ENCODE results near the gene DHTKD1. TPM values are rescaled to one million over a fixed set of nuclear protein-coding genes. Genes with fewer than 3 reads are reported as not detected.

Gene DHTKD1, protein sequence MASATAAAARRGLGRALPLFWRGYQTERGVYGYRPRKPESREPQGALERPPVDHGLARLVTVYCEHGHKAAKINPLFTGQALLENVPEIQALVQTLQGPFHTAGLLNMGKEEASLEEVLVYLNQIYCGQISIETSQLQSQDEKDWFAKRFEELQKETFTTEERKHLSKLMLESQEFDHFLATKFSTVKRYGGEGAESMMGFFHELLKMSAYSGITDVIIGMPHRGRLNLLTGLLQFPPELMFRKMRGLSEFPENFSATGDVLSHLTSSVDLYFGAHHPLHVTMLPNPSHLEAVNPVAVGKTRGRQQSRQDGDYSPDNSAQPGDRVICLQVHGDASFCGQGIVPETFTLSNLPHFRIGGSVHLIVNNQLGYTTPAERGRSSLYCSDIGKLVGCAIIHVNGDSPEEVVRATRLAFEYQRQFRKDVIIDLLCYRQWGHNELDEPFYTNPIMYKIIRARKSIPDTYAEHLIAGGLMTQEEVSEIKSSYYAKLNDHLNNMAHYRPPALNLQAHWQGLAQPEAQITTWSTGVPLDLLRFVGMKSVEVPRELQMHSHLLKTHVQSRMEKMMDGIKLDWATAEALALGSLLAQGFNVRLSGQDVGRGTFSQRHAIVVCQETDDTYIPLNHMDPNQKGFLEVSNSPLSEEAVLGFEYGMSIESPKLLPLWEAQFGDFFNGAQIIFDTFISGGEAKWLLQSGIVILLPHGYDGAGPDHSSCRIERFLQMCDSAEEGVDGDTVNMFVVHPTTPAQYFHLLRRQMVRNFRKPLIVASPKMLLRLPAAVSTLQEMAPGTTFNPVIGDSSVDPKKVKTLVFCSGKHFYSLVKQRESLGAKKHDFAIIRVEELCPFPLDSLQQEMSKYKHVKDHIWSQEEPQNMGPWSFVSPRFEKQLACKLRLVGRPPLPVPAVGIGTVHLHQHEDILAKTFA
- total RNA-seq (2021; fragmentation: NEBNext Ultra II Directional; extraction: Animal tissue kit (Norgen Biotek cat#: 25700)): 10 to 100 TPM; 10.2 to 15.1 (median 12.7) TPM
- long read RNA-seq, full-length matches to known transcripts: 1 of 4 reads
- long read RNA-seq, partial matches to known transcripts: 0 of 4 reads
- long read RNA-seq, other reads (novel, unspliced or antisense): 3 of 4 reads

DNA sequence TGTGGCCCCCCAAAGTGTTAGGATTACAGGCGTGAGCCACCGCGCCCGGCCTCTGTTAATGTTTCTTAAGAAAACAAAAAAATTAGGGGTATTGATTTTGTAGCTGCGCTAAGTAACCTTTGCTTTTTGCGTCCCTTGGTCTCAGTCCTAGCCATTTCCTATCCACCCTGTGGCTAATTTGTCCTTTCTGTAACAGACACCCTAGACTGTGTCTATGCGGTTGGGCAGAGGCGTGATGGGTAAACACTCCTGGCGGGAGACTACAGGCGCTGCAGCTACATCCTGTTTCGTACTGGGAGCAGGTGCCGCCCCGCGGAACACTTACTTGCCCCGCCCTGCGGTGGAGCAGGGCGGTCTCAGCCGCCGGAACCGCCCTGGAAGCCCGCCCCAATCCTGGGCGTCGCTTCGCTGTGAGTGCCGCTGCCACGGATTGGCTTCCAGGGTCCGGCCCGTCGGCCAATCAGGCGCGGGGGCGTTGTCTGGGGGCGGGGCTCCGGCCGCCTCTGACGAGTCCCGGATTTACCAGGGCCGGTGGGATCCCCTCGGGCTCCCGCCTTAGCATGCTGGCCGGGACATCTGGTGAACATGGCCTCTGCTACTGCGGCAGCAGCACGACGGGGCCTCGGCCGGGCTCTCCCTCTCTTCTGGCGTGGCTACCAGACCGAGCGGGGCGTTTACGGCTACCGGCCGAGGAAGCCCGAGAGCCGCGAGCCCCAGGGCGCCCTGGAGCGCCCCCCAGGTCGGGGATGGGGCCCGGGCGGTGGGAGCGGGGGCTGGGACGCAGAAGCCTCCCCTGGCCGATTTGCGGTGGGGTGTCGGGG, at the start of gene DHTKD1:
Gene DHTKD1 (plus strand): TSS at position 506 of the 821 bp plus-strand sequence. CDS start 80 bp downstream, at position 586.
- peaks cover 28% of the 10 kb centered on the region for H3K4me1 Mint-ChIP-seq (ENCODE audit: low read depth)
- H3K27me3 Mint-ChIP-seq (ENCODE audit: insufficient read depth): peaks cover 1% of the 10 kb centered on the region; the same call in 1 of the 2 replicates
- H3K36me3 Mint-ChIP-seq (ENCODE audit: low read depth): no peaks in the 10 kb centered on the region
- peak within 1 kb of the TSS; percentile 88 for H3K27ac Mint-ChIP-seq
- TF ChIP-seq, protein P1, sequence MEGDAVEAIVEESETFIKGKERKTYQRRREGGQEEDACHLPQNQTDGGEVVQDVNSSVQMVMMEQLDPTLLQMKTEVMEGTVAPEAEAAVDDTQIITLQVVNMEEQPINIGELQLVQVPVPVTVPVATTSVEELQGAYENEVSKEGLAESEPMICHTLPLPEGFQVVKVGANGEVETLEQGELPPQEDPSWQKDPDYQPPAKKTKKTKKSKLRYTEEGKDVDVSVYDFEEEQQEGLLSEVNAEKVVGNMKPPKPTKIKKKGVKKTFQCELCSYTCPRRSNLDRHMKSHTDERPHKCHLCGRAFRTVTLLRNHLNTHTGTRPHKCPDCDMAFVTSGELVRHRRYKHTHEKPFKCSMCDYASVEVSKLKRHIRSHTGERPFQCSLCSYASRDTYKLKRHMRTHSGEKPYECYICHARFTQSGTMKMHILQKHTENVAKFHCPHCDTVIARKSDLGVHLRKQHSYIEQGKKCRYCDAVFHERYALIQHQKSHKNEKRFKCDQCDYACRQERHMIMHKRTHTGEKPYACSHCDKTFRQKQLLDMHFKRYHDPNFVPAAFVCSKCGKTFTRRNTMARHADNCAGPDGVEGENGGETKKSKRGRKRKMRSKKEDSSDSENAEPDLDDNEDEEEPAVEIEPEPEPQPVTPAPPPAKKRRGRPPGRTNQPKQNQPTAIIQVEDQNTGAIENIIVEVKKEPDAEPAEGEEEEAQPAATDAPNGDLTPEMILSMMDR (IDR thresholded peaks at IDR 0.05): peak; percentile 48; the same call in 1 of the 2 replicates
- peak; percentile 96 for DNase-seq
- H3K9me3 Mint-ChIP-seq: no peaks in the 10 kb centered on the region
- peak within 1 kb of the TSS; percentile 88 for H3K4me3 Mint-ChIP-seq

DNA sequence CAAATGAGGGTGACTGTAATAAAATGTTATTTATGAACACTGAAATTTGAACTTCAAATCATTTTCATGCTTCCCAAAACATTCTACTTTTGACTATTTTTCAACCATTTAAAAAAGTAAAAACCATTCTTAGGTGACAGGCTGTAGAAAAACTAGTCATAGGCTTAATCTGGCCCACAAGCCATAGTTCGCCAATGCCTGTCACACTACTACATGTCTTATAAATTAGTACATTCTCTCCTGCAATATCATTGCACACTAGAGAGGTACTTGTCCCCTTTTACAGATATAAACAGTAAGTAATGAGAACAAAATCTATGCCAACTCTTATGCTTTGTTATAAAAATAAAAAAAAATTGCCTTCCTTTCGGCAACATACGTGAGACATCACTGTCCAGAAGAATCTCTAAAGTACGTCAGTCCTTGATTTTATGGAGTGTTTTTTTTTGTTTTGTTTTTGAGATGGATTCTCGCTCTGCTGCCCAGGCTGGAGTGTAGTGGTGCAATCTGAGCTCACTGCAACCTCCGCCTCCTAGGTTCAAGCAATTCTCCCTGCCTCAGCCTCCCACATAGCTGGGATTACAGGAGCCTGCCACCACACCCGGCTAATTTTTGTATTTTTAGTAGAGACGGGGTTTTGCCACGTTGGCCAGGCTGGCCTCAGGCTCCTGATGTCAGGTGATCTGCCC, 49.3 kb upstream of the DHTKD1 start:
- H3K9me3 Mint-ChIP-seq: no peaks in the 10 kb centered on the region
- peaks cover 9% of the 10 kb centered on the region for H3K4me1 Mint-ChIP-seq (ENCODE audit: low read depth)
- H3K4me3 Mint-ChIP-seq: no peak overlapping the region
- peak overlapping the region; percentile 21 for H3K27ac Mint-ChIP-seq
- DNase-seq: no peak
- H3K36me3 Mint-ChIP-seq (ENCODE audit: low read depth): peaks cover 6% of the 10 kb centered on the region
- TF ChIP-seq, protein P1 (IDR thresholded peaks at IDR 0.05): no peak
- H3K27me3 Mint-ChIP-seq (ENCODE audit: insufficient read depth): no peaks in the 10 kb centered on the region; the same call in 1 of the 2 replicates

DNA sequence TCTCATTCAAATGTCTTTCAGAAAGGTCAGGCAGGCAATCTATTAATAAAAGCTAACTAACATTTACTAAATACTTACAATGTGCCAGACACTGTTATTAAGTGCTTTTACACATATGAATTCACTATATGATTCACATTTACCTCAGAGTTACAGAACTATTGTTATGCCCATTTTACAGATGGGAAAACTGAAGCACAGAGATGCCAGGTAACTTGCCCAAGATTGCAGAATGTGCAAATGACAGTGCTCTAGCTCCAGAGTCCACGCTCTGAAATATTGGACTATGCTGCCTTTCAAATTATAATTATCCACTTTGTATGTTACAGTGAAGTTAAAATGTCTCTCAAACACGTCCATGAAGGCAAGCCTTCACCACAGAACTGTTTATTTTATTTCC, 48.2 kb upstream of the DHTKD1 start:
- Mint-ChIP-seq H3K4me3 (no peak overlapping the region), H3K27me3 (ENCODE audit: insufficient read depth) (no peaks in the 10 kb centered on the region), H3K4me1 (ENCODE audit: low read depth) (peaks cover 9% of the 10 kb centered on the region), H3K27ac (no peak overlapping the region), H3K9me3 (no peaks in the 10 kb centered on the region), H3K36me3 (ENCODE audit: low read depth) (peaks cover 6% of the 10 kb centered on the region)
- TF ChIP-seq, protein P1 (IDR thresholded peaks at IDR 0.05): no peak
- no peak for DNase-seq

DNA sequence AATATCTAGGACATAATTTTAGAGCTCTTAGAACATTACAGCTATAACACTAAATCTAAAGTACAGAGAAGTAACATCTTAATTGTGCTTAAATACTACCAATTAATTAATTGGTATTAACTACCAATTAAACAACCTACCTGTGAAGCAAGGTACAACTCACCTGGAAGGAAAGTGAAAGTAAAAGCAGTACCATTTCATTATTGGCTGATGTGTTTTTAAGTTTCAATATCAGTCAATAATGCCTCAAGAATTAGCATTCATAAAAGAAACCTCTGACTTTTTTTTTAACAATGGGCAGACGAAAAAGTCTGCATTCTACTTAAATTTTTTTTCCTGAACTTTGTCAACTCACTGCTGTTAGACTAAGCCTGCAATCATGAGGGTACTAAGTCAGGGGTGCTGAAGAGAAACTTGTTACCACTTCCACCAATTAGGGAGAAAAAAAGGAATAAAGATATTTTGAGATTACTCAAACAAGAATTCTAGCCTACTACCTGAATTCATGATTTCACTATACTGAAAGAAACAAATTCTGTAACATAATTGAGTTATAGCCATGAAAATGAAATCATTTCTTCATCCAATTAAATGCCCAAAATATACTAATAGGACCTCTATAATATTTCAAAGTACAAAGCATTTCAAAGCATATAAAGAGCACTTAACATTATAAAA, 46.0 kb upstream of the DHTKD1 start:
- H3K9me3 Mint-ChIP-seq: no peaks in the 10 kb centered on the region
- H3K4me1 Mint-ChIP-seq (ENCODE audit: low read depth): peaks cover 9% of the 10 kb centered on the region
- H3K27me3 Mint-ChIP-seq (ENCODE audit: insufficient read depth): no peaks in the 10 kb centered on the region
- no peak for DNase-seq
- H3K36me3 Mint-ChIP-seq (ENCODE audit: low read depth): peaks cover 9% of the 10 kb centered on the region
- TF ChIP-seq, protein P1 (IDR thresholded peaks at IDR 0.05): no peak
- H3K27ac Mint-ChIP-seq: no peak overlapping the region
- H3K4me3 Mint-ChIP-seq: no peak overlapping the region

All from HFFc6 (cell line).